Measurements from ENCODE around the gene PCGF1. TPM values are rescaled to one million over a fixed set of nuclear protein-coding genes. Genes with fewer than 3 reads are reported as not detected.
A peak's percentile ranks its signal among the peaks of the same experiment; 100 is the strongest.

Gene PCGF1
- total RNA-seq, 1 experiment from 2014 or later: 28.1 TPM

GRCh38 chr2:74499267-74499939 is 8.1 kb downstream of the PCGF1 start, which contains the start of gene LBX2:
Gene LBX2, minus strand, starts transcription at chr2:74499603. Its CDS starts 66 bp downstream, at chr2:74499537.
- peaks cover 87% of the 10 kb centered on the region for H3K27me3 ChIP-seq (ENCODE audit: insufficient read depth, low read length)
- H3K27ac Mint-ChIP-seq: 0 out of 7 replicates have a peak within 1 kb of the TSS, but pooled peaks of 2 of the 3 experiments have one; percentile 29 to 31

More at GRCh38 chr2:74499267-74499939, 8.1 kb downstream of the PCGF1 start, which contains the start of gene LBX2:
- no peak within 1 kb of the TSS for H3K4ac ChIP-seq (ENCODE audit: low read depth, low read length)
- peaks cover 2 to 3% of the 10 kb centered on the region in 2 experiments; a peak in 3 of 5 replicates for H3K9me3 Mint-ChIP-seq
- H3K4me2 ChIP-seq (ENCODE audit: insufficient read depth, insufficient read length, low read length): peak within 1 kb of the TSS; percentile 59
- no peak within 1 kb of the TSS for H2AFZ ChIP-seq (ENCODE audit: low read length)
- H4K20me1 ChIP-seq (ENCODE audit: control insufficient read depth, insufficient read depth, insufficient read length): no peaks in the 10 kb centered on the region
- peaks cover 2 to 8% (median 6%) of the 10 kb centered on the region in 3 experiments; a peak in 6 of 7 replicates for H3K36me3 Mint-ChIP-seq (ENCODE audit: insufficient read depth in 1 of 3, low read depth in 3 of 3)
- no peak within 1 kb of the TSS for H3K18ac ChIP-seq (ENCODE audit: insufficient read length, low read depth, low read length)
- no peak within 1 kb of the TSS for H3T11ph ChIP-seq (ENCODE audit: low read length)
- no peak for DNase-seq
- TF ChIP-seq, protein P1, sequence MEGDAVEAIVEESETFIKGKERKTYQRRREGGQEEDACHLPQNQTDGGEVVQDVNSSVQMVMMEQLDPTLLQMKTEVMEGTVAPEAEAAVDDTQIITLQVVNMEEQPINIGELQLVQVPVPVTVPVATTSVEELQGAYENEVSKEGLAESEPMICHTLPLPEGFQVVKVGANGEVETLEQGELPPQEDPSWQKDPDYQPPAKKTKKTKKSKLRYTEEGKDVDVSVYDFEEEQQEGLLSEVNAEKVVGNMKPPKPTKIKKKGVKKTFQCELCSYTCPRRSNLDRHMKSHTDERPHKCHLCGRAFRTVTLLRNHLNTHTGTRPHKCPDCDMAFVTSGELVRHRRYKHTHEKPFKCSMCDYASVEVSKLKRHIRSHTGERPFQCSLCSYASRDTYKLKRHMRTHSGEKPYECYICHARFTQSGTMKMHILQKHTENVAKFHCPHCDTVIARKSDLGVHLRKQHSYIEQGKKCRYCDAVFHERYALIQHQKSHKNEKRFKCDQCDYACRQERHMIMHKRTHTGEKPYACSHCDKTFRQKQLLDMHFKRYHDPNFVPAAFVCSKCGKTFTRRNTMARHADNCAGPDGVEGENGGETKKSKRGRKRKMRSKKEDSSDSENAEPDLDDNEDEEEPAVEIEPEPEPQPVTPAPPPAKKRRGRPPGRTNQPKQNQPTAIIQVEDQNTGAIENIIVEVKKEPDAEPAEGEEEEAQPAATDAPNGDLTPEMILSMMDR (conservative IDR thresholded peaks at IDR 0.05): no peak
- no peak within 1 kb of the TSS for H4K91ac ChIP-seq (ENCODE audit: insufficient read length, low read depth, low read length)
- H3K79me2 ChIP-seq (ENCODE audit: insufficient read depth, low read length): no peaks in the 10 kb centered on the region
- peaks cover 50 to 62% of the 10 kb centered on the region in 2 experiments for H3K4me1 Mint-ChIP-seq
- no peak within 1 kb of the TSS for H2BK20ac ChIP-seq (ENCODE audit: low read depth, low read length, poor library complexity, severe bottlenecking)
- no peak within 1 kb of the TSS for H2AK5ac ChIP-seq (ENCODE audit: insufficient read length, low read length)
- no peak within 1 kb of the TSS for H2BK5ac ChIP-seq (ENCODE audit: insufficient read length, low read length)
- H3K4me3 Mint-ChIP-seq: peak within 1 kb of the TSS; percentile 75 to 82
- no peak within 1 kb of the TSS for H3K23ac ChIP-seq (ENCODE audit: insufficient read length, low read depth, low read length)
- no peak within 1 kb of the TSS for H3K14ac ChIP-seq (ENCODE audit: insufficient read depth, low read length)
- no peak within 1 kb of the TSS for H3K56ac ChIP-seq (ENCODE audit: insufficient read length, low read depth, low read length)
- no CpG with 5 or more reads among the region's 65 CpGs for WGBS (ENCODE audit: extremely low coverage, insufficient read length, low lambda C conversion rate)
- H4K8ac ChIP-seq (replicated peaks; ENCODE audit: insufficient read length, low read depth, low read length): no peak within 1 kb of the TSS
- no peaks in the 10 kb centered on the region for H3K9me3 ChIP-seq (ENCODE audit: control insufficient read depth, low read depth, low read length)
- no peak within 1 kb of the TSS for H4K5ac ChIP-seq (ENCODE audit: insufficient read length, low read depth, low read length)
- peaks cover 41% of the 10 kb centered on the region for H3K23me2 ChIP-seq (ENCODE audit: insufficient read length, low read depth, low read length, poor library complexity, severe bottlenecking)
- H3K27me3 Mint-ChIP-seq (ENCODE audit: low read depth): peaks cover 100% of the 10 kb centered on the region
- peaks cover 2% of the 10 kb centered on the region; the same call in 1 of the 2 replicates for H3K4me1 ChIP-seq (ENCODE audit: insufficient read depth, low read length)
- no peak within 1 kb of the TSS for H3K27ac ChIP-seq (ENCODE audit: insufficient read length, low read depth, low read length)
- H2BK120ac ChIP-seq (ENCODE audit: low read depth, low read length, poor library complexity, severe bottlenecking): no peak within 1 kb of the TSS
- no peak within 1 kb of the TSS for H2BK12ac ChIP-seq (ENCODE audit: insufficient read length, low read depth, low read length)
- H3K9ac ChIP-seq (ENCODE audit: extremely low read depth, insufficient read length, low read length): no peak within 1 kb of the TSS
- H2BK15ac ChIP-seq (ENCODE audit: low read depth, low read length): no peak within 1 kb of the TSS
- no peaks in the 10 kb centered on the region for H3K79me1 ChIP-seq (ENCODE audit: insufficient read depth, low read depth, low read length, poor library complexity, severe bottlenecking)

Data from H9 (cell line).